H9 (cell line): ENCODE data around the gene AP4E1. TPM values are rescaled to one million over a fixed set of nuclear protein-coding genes. Genes with fewer than 3 reads are reported as not detected.
A peak's percentile ranks its signal among the peaks of the same experiment; 100 is the strongest.

Source experiments
- DNase-seq: peaks from one replicate; pipeline ENCODE4 v3.0.0-alpha.2; 2017
- H2AFZ ChIP-seq: one replicate; pipeline ENCODE4 v1.6.1; 2013; ENCODE audit warnings: mild to moderate bottlenecking, low read length, control low read depth, moderate library complexity
- H2AK5ac ChIP-seq: 2 replicates; pipeline ENCODE4 v1.6.1; 2013; ENCODE audit warnings: low read length, control low read depth, mixed read lengths; ENCODE audit not compliant: insufficient read length
- H2BK120ac ChIP-seq: one replicate; pipeline ENCODE4 v1.6.1; 2013; ENCODE audit warnings: low read depth, mild to moderate bottlenecking, low read length, control low read depth, inconsistent platforms; ENCODE audit not compliant: poor library complexity, severe bottlenecking
- H2BK12ac ChIP-seq: 2 replicates; pipeline ENCODE4 v1.6.1; 2013; ENCODE audit warnings: low read length, control low read depth, mixed read lengths, low read depth; ENCODE audit not compliant: insufficient read length
- H2BK15ac ChIP-seq: 2 replicates; pipeline ENCODE4 v1.6.1; 2013; ENCODE audit warnings: low read depth, low read length, control low read depth
- H2BK20ac ChIP-seq: one replicate; pipeline ENCODE4 v1.6.1; 2013; ENCODE audit warnings: low read depth, mild to moderate bottlenecking, low read length, control low read depth, inconsistent platforms; ENCODE audit not compliant: poor library complexity, severe bottlenecking
- H2BK5ac ChIP-seq: 2 replicates; pipeline ENCODE4 v1.6.1; 2013; ENCODE audit warnings: low read length, control low read depth, mixed read lengths; ENCODE audit not compliant: insufficient read length
- H3K14ac ChIP-seq: 2 replicates; pipeline ENCODE4 v1.6.1; 2013; ENCODE audit warnings: low read length, control low read depth; ENCODE audit not compliant: insufficient read depth
- H3K18ac ChIP-seq: 2 replicates; pipeline ENCODE4 v1.6.1; 2013; ENCODE audit warnings: low read depth, mild to moderate bottlenecking, mixed read lengths, low read length, control low read depth; ENCODE audit not compliant: insufficient read length
- H3K23ac ChIP-seq: 2 replicates; pipeline ENCODE4 v1.6.1; 2013; ENCODE audit warnings: low read length, control low read depth, mixed read lengths, low read depth; ENCODE audit not compliant: insufficient read length
- H3K23me2 ChIP-seq: 2 replicates; pipeline ENCODE4 v1.6.1; 2013; ENCODE audit warnings: low read depth, mild to moderate bottlenecking, mixed read lengths, low read length, control low read depth; ENCODE audit not compliant: insufficient read length, poor library complexity, severe bottlenecking
- H3K27ac ChIP-seq: 2 replicates; pipeline ENCODE4 v1.5.1; 2013; ENCODE audit warnings: low read length, control low read depth, mixed read lengths, low read depth; ENCODE audit not compliant: insufficient read length
- H3K27me3 ChIP-seq: 2 replicates; pipeline ENCODE4 v1.6.1; 2013; ENCODE audit warnings: low read length, control low read depth, inconsistent platforms; ENCODE audit not compliant: insufficient read depth
- H3K4ac ChIP-seq: 2 replicates; pipeline ENCODE4 v1.6.1; 2013; ENCODE audit warnings: low read depth, mild to moderate bottlenecking, control low read depth, inconsistent platforms, low read length, moderate library complexity
- H3K4me1 ChIP-seq: 2 replicates; pipeline ENCODE4 v1.6.1; 2013; ENCODE audit warnings: low read length, control low read depth, inconsistent platforms; ENCODE audit not compliant: insufficient read depth
- H3K4me2 ChIP-seq: 2 replicates; pipeline ENCODE4 v1.6.1; 2013; ENCODE audit warnings: low read length, control low read depth, mixed read lengths; ENCODE audit not compliant: insufficient read length, insufficient read depth
- H3K56ac ChIP-seq: 2 replicates; pipeline ENCODE4 v1.6.1; 2013; ENCODE audit warnings: low read depth, mild to moderate bottlenecking, mixed read lengths, low read length, control low read depth; ENCODE audit not compliant: insufficient read length
- H3K79me1 ChIP-seq: 2 replicates; pipeline ENCODE4 v1.6.1; 2013; ENCODE audit warnings: low read depth, mild to moderate bottlenecking, moderate library complexity, low read length, control low read depth, inconsistent platforms; ENCODE audit not compliant: insufficient read depth, poor library complexity, severe bottlenecking
- H3K79me2 ChIP-seq: 2 replicates; pipeline ENCODE4 v1.6.1; 2013; ENCODE audit warnings: low read length, control low read depth, inconsistent platforms; ENCODE audit not compliant: insufficient read depth
- H3K9ac ChIP-seq: 2 replicates; pipeline ENCODE4 v1.6.1; 2013; ENCODE audit warnings: low read length, control low read depth, mixed read lengths; ENCODE audit not compliant: insufficient read length; ENCODE audit errors: extremely low read depth
- H3K9me3 ChIP-seq: one replicate; pipeline ENCODE4 v1.6.1; 2013; ENCODE audit warnings: low read depth, low read length, inconsistent platforms; ENCODE audit not compliant: control insufficient read depth
- H3T11ph ChIP-seq: one replicate; pipeline ENCODE4 v1.6.1; 2013; ENCODE audit warnings: mild to moderate bottlenecking, low read length, control low read depth, inconsistent platforms
- H4K20me1 ChIP-seq: one replicate; pipeline ENCODE4 v1.6.1; 2013; ENCODE audit not compliant: control insufficient read depth, insufficient read length, insufficient read depth
- H4K5ac ChIP-seq: 2 replicates; pipeline ENCODE4 v1.6.1; 2013; ENCODE audit warnings: low read depth, mild to moderate bottlenecking, mixed read lengths, low read length, control low read depth; ENCODE audit not compliant: insufficient read length
- H4K8ac ChIP-seq: replicated peaks from 2 replicates; pipeline ENCODE4 v1.6.1; 2013; ENCODE audit warnings: low read length, control low read depth, mixed read lengths, low read depth; ENCODE audit not compliant: insufficient read length
- H4K91ac ChIP-seq: 2 replicates; pipeline ENCODE4 v1.6.1; 2013; ENCODE audit warnings: low read depth, mild to moderate bottlenecking, moderate library complexity, mixed read lengths, low read length, control low read depth; ENCODE audit not compliant: insufficient read length
- H3K27ac Mint-ChIP-seq, 3 experiments: 2 replicates in 2 of 3; 3 replicates in 1 of 3; pipeline ENCODE4 v1.8.0; 2020 to 2021; ENCODE audit warnings: mixed read lengths in 3 of 3, mild to moderate bottlenecking in 1 of 3, moderate library complexity in 1 of 3
- H3K27me3 Mint-ChIP-seq: 2 replicates; pipeline ENCODE4 v1.8.0; 2021; ENCODE audit warnings: low read depth, mild to moderate bottlenecking, moderate library complexity, mixed read lengths
- H3K36me3 Mint-ChIP-seq, 3 experiments: 2 replicates in 2 of 3; 3 replicates in 1 of 3; pipeline ENCODE4 v1.8.0; 2020 to 2021; ENCODE audit warnings: low read depth in 3 of 3, mixed read lengths in 3 of 3; ENCODE audit not compliant: insufficient read depth in 1 of 3
- H3K4me1 Mint-ChIP-seq, 2 experiments: 2 replicates each; pipeline ENCODE4 v1.8.0; 2020; ENCODE audit warnings: mixed read lengths in 2 of 2
- H3K4me3 Mint-ChIP-seq, 2 experiments: 2 replicates in 1 of 2; 3 replicates in 1 of 2; pipeline ENCODE4 v1.8.0; 2020 to 2021; ENCODE audit warnings: mild to moderate bottlenecking in 2 of 2, mixed read lengths in 2 of 2, moderate library complexity in 1 of 2
- H3K9me3 Mint-ChIP-seq, 2 experiments: 2 replicates in 1 of 2; 3 replicates in 1 of 2; pipeline ENCODE4 v1.8.0; 2020; ENCODE audit warnings: mild to moderate bottlenecking in 2 of 2, mixed read lengths in 2 of 2, moderate library complexity in 1 of 2
- WGBS: extraction: QIAGEN DNeasy Blood & Tissue Kit; methylation state at CpG from one replicate; pipeline ENCODE4 v1.1.7; 2013; ENCODE audit warnings: missing lambda C conversion rate, low lambda C conversion rate, mixed read lengths; ENCODE audit not compliant: insufficient read length; ENCODE audit errors: extremely low coverage; 5-methylcytosine and 5-hydroxymethylcytosine counted together
- total RNA-seq: library from RNA; stranded (reverse); gene quantifications from 2 replicates; pipeline ENCODE4 v1.2.1, GENCODE V29; 2021
- TF ChIP-seq, protein P1 (sequence below): fragments of 200-600 bp; sonication (generic); conservative IDR thresholded peaks from 3 replicates; pipeline ENCODE4 v1.8.0; 2021; ENCODE audit warnings: antibody characterized with exemption, mild to moderate bottlenecking

The AP4E1 gene
- total RNA-seq, 1 experiment from 2014 or later = 13.8 TPM

DNA sequence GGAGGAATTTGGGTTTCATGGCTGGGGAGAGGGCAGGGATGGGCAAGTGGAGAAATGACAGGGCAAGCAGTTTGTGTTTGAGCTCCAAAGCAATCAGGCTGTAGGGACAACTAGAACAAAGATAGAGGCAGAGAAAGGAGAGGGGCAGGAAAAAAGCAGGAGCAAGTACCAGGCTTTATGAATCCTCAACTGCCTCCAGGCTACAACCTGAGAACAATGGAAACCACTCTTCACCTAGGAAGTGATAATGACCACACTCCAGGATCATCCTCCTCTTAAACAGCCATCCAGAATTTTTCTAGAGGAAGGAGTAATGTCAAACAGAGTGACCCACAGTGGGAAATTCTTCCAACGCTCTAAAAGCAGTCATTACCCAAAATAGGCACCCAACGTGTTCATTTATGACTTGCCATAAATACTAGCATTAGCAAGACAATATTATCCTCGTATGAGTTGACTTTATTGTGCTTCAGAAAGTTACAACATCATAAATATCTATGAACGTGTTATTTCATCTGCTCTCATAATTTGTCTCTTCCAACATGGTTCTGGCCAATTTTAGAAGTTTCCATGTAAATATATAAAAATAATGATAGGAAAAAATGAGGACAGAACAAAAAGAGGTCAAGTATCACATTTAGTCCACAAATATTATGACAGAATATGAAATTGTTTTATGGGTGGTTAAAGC, 135.7 kb downstream of the AP4E1 start:
- WGBS = no CpG with 5 or more reads among the region's 4 CpGs
- H2AK5ac ChIP-seq = no peak overlapping the region

More for the DNA sequence above, 135.7 kb downstream of the AP4E1 start:
- Mint-ChIP-seq H3K36me3 (peaks cover 0 to 2% (median 1%) of the 10 kb centered on the region in 3 experiments; a peak in 2 of 7 replicates), H3K4me3 (no peak overlapping the region), H3K27ac (peak overlapping the region; percentile 12 to 32 (median 26); a peak in 3 of 7 replicates), H3K4me1 (peaks cover 33 to 44% of the 10 kb centered on the region in 2 experiments), H3K9me3 (no peaks in the 10 kb centered on the region), H3K27me3 (no peaks in the 10 kb centered on the region)
- TF ChIP-seq, protein P1, sequence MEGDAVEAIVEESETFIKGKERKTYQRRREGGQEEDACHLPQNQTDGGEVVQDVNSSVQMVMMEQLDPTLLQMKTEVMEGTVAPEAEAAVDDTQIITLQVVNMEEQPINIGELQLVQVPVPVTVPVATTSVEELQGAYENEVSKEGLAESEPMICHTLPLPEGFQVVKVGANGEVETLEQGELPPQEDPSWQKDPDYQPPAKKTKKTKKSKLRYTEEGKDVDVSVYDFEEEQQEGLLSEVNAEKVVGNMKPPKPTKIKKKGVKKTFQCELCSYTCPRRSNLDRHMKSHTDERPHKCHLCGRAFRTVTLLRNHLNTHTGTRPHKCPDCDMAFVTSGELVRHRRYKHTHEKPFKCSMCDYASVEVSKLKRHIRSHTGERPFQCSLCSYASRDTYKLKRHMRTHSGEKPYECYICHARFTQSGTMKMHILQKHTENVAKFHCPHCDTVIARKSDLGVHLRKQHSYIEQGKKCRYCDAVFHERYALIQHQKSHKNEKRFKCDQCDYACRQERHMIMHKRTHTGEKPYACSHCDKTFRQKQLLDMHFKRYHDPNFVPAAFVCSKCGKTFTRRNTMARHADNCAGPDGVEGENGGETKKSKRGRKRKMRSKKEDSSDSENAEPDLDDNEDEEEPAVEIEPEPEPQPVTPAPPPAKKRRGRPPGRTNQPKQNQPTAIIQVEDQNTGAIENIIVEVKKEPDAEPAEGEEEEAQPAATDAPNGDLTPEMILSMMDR = no peak
- Histone ChIP-seq H2BK20ac (no peak overlapping the region), H4K20me1 (no peaks in the 10 kb centered on the region), H3K23me2 (no peaks in the 10 kb centered on the region), H3K79me1 (no peaks in the 10 kb centered on the region), H3K9ac (no peak overlapping the region), H3K18ac (no peak overlapping the region), H4K91ac (no peak overlapping the region), H3K4ac (no peak overlapping the region), H2AFZ (no peak overlapping the region), H3K9me3 (no peaks in the 10 kb centered on the region), H3K14ac (no peak overlapping the region), H2BK12ac (no peak overlapping the region), H3K4me1 (peaks cover 2% of the 10 kb centered on the region; the same call in 1 of the 2 replicates), H3T11ph (no peak overlapping the region), H3K56ac (no peak overlapping the region), H2BK5ac (no peak overlapping the region), H4K5ac (no peak overlapping the region), H3K27me3 (no peaks in the 10 kb centered on the region), H3K4me2 (no peak overlapping the region), H4K8ac (no peak overlapping the region), H3K79me2 (no peaks in the 10 kb centered on the region), H3K23ac (no peak overlapping the region), H3K27ac (no peak overlapping the region), H2BK120ac (no peak overlapping the region), H2BK15ac (no peak overlapping the region)
- DNase-seq = no peak
